ENCODE data around the gene ARHGEF12. TPM values are rescaled to one million over a fixed set of nuclear protein-coding genes. Genes with fewer than 3 reads are reported as not detected.
A peak's percentile ranks its signal among the peaks of the same experiment; 100 is the strongest.

The ARHGEF12 gene
- polyA plus RNA-seq, 2 of the 4 experiments (the other 2 are of a cell fraction), result 16.7 to 27.2 TPM

DNA sequence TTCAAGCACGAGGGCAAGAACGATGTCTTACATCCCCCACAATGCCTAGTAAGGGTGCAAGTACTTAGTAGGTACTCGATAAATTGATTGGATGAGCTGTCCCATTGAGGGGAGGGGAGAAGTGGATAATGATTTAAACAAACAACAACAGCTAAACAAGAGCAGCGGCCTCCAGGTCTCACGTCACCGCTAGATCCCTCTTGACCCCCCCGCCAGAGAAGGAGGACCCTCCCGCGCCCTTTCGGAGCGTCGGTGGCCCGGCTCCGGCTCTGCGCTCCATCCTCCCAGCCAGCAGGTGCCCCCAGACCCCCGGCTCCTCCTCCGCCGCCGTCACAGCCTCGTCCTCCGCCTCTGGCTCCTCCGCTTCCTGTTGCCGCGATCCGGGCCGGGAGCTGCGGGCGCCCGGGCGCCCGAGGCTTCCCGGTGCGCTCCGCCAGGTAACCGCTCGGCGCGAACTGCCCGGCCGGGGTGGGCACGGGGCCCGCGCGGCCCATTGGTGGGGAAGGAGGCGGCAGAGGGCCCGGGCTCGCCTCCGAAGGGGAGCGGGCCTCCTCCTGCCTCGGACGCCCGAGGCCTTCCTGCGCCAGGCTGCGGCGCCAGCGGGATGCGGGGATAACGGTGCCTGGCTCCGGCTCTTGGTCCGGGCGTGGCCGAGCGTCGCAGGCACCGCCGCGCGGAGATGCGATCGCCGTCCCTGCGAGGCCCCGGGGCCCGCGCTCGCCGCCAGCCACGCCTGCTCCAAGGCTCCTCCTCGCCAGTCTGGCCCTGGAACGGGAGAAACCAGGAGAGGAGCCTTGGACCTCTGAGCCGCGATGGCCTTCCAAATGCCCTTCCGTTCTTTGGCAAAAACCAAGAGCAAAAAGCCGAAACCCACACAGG is 11.0 kb upstream of the ARHGEF12 start, which contains the start of gene TLCD5:
TSS of gene TLCD5 (plus strand) at position 368 of the 879 bp plus-strand sequence. CDS start 2,143 bp downstream, outside the sequence.
- no peak for TF ChIP-seq JUNB (IDR thresholded peaks at IDR 0.05)
- TF ChIP-seq, protein P1, sequence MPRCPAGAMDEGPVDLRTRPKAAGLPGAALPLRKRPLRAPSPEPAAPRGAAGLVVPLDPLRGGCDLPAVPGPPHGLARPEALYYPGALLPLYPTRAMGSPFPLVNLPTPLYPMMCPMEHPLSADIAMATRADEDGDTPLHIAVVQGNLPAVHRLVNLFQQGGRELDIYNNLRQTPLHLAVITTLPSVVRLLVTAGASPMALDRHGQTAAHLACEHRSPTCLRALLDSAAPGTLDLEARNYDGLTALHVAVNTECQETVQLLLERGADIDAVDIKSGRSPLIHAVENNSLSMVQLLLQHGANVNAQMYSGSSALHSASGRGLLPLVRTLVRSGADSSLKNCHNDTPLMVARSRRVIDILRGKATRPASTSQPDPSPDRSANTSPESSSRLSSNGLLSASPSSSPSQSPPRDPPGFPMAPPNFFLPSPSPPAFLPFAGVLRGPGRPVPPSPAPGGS (IDR thresholded peaks at IDR 0.05), result 0 out of 3 replicates have a peak, but pooled peaks have one; percentile 58
- no peak for TF ChIP-seq FOSB (CRISPR knock-in tag; IDR thresholded peaks at IDR 0.05)
- no peak for TF ChIP-seq HEYL (CRISPR knock-in tag; IDR thresholded peaks at IDR 0.05)
- no peak for TF ChIP-seq SMC3 (IDR thresholded peaks at IDR 0.05)
- TF ChIP-seq, protein P2, sequence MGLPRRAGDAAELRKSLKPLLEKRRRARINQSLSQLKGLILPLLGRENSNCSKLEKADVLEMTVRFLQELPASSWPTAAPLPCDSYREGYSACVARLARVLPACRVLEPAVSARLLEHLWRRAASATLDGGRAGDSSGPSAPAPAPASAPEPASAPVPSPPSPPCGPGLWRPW (IDR thresholded peaks at IDR 0.05), result no peak
- TF ChIP-seq, protein P3, sequence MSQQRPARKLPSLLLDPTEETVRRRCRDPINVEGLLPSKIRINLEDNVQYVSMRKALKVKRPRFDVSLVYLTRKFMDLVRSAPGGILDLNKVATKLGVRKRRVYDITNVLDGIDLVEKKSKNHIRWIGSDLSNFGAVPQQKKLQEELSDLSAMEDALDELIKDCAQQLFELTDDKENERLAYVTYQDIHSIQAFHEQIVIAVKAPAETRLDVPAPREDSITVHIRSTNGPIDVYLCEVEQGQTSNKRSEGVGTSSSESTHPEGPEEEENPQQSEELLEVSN (IDR thresholded peaks at IDR 0.05; ENCODE audit: borderline replicate concordance, low read depth), result 0 out of 2 replicates have a peak, but pooled peaks have one; percentile 22
- TF ChIP-seq MYC (IDR thresholded peaks at IDR 0.05; ENCODE audit: borderline replicate concordance, low read length), result no peak
- TF ChIP-seq, protein P4, sequence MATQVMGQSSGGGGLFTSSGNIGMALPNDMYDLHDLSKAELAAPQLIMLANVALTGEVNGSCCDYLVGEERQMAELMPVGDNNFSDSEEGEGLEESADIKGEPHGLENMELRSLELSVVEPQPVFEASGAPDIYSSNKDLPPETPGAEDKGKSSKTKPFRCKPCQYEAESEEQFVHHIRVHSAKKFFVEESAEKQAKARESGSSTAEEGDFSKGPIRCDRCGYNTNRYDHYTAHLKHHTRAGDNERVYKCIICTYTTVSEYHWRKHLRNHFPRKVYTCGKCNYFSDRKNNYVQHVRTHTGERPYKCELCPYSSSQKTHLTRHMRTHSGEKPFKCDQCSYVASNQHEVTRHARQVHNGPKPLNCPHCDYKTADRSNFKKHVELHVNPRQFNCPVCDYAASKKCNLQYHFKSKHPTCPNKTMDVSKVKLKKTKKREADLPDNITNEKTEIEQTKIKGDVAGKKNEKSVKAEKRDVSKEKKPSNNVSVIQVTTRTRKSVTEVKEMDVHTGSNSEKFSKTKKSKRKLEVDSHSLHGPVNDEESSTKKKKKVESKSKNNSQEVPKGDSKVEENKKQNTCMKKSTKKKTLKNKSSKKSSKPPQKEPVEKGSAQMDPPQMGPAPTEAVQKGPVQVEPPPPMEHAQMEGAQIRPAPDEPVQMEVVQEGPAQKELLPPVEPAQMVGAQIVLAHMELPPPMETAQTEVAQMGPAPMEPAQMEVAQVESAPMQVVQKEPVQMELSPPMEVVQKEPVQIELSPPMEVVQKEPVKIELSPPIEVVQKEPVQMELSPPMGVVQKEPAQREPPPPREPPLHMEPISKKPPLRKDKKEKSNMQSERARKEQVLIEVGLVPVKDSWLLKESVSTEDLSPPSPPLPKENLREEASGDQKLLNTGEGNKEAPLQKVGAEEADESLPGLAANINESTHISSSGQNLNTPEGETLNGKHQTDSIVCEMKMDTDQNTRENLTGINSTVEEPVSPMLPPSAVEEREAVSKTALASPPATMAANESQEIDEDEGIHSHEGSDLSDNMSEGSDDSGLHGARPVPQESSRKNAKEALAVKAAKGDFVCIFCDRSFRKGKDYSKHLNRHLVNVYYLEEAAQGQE (IDR thresholded peaks at IDR 0.05), result no peak
- TF ChIP-seq EHMT2 (IDR thresholded peaks at IDR 0.05; ENCODE audit: low read depth), result no peak
- no peak for TF ChIP-seq ESRRA (IDR thresholded peaks at IDR 0.05; ENCODE audit: borderline replicate concordance, low read length)
- TF ChIP-seq HOXA7 (CRISPR knock-in tag; IDR thresholded peaks at IDR 0.05), result no peak
- no peak for TF ChIP-seq CHD2 (IDR thresholded peaks at IDR 0.05; ENCODE audit: low read length, partially characterized antibody)
- TF ChIP-seq, protein P5, sequence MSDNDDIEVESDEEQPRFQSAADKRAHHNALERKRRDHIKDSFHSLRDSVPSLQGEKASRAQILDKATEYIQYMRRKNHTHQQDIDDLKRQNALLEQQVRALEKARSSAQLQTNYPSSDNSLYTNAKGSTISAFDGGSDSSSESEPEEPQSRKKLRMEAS (IDR thresholded peaks at IDR 0.05), result no peak
- no peak for TF ChIP-seq MAZ (IDR thresholded peaks at IDR 0.05; ENCODE audit: borderline replicate concordance, low read depth, low read length)
- TF ChIP-seq, protein P6, sequence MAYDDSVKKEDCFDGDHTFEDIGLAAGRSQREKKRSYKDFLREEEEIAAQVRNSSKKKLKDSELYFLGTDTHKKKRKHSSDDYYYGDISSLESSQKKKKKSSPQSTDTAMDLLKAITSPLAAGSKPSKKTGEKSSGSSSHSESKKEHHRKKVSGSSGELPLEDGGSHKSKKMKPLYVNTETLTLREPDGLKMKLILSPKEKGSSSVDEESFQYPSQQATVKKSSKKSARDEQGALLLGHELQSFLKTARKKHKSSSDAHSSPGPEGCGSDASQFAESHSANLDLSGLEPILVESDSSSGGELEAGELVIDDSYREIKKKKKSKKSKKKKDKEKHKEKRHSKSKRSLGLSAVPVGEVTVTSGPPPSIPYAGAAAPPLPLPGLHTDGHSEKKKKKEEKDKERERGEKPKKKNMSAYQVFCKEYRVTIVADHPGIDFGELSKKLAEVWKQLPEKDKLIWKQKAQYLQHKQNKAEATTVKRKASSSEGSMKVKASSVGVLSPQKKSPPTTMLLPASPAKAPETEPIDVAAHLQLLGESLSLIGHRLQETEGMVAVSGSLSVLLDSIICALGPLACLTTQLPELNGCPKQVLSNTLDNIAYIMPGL (CRISPR knock-in tag; IDR thresholded peaks at IDR 0.05; ENCODE audit: borderline replicate concordance), result no peak
- TF ChIP-seq CEBPB (IDR thresholded peaks at IDR 0.05), result no peak
- no peak for TF ChIP-seq ZC3H11A (IDR thresholded peaks at IDR 0.05)
- no peak for TF ChIP-seq TP53 (CRISPR knock-in tag; IDR thresholded peaks at IDR 0.05)
- peak; percentile 94 for TF ChIP-seq PHF8 (IDR thresholded peaks at IDR 0.05; ENCODE audit: borderline replicate concordance, low read depth)
- TF ChIP-seq KDM1A (IDR thresholded peaks at IDR 0.05; ENCODE audit: low read depth), result no peak
- TF ChIP-seq JUN (IDR thresholded peaks at IDR 0.05), result peak; percentile 20 to 68; a peak in 3 of 5 replicates
- TF ChIP-seq, protein P7, sequence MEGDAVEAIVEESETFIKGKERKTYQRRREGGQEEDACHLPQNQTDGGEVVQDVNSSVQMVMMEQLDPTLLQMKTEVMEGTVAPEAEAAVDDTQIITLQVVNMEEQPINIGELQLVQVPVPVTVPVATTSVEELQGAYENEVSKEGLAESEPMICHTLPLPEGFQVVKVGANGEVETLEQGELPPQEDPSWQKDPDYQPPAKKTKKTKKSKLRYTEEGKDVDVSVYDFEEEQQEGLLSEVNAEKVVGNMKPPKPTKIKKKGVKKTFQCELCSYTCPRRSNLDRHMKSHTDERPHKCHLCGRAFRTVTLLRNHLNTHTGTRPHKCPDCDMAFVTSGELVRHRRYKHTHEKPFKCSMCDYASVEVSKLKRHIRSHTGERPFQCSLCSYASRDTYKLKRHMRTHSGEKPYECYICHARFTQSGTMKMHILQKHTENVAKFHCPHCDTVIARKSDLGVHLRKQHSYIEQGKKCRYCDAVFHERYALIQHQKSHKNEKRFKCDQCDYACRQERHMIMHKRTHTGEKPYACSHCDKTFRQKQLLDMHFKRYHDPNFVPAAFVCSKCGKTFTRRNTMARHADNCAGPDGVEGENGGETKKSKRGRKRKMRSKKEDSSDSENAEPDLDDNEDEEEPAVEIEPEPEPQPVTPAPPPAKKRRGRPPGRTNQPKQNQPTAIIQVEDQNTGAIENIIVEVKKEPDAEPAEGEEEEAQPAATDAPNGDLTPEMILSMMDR (IDR thresholded peaks at IDR 0.05), result 0 out of 3 replicates have a peak, but pooled peaks have one; percentile 14
- TF ChIP-seq POLR2A (IDR thresholded peaks at IDR 0.05; ENCODE audit: low read length), result peak; percentile 54
- TF ChIP-seq POLR2AphosphoS2 (conservative IDR thresholded peaks at IDR 0.05; ENCODE audit: low read length), result no peak
- TF ChIP-seq NFE2L2 (conservative IDR thresholded peaks at IDR 0.05; ENCODE audit: low read length), result no peak
- H3K9me3 ChIP-seq, result no peaks in the 10 kb centered on the region
- DNase-seq (ENCODE audit: low read depth in 1 of 2, low spot score in 1 of 2) (peak; percentile 49 to 78), FAIRE-seq (no peak), ATAC-seq (peak; percentile 94 to 95)
- ChIA-PET POLR2A (interaction anchor here (1.0 kb wide), 1 partner anchor 11 kb away, joined by 3 read pairs; no protein-coding TSS in a partner anchor), CTCF (interaction anchor here (0.6 to 1.8 kb wide), 3 partner anchors 9 to 238 kb away, joined by 3 to 9 read pairs (median 3); no protein-coding TSS in a partner anchor)
- peak within 1 kb of the TSS; percentile 78 for H3K4me2 ChIP-seq
- H3K27ac ChIP-seq, result peak within 1 kb of the TSS; percentile 88 to 99
- WGBS (ENCODE audit: missing lambda C conversion rate), result 0% methylated on average over 19 of the region's 84 CpGs
- H3K4me1 ChIP-seq, result peaks cover 16% of the 10 kb centered on the region
- peak within 1 kb of the TSS; percentile 72 for H3K4me3 ChIP-seq
